Jurkat, Clone E6-1 (cell line): ENCODE results near the gene ZNF593.
A peak's percentile ranks its signal among the peaks of the same experiment; 100 is the strongest.

ENCODE experiments used
- DNase-seq: peaks from one replicate; pipeline ENCODE4 v3.0.0-alpha.2; 2011; ENCODE audit warnings: low read depth, low spot score
- H3K4me3 ChIP-seq: 2 replicates; pipeline ENCODE4 v1.5.1; 2011; ENCODE audit warnings: mild to moderate bottlenecking, low read length, control low read depth, moderate library complexity

The ZNF593 gene

GRCh38 chr1:26145041-26145959, 24.4 kb upstream of the ZNF593 start:
- peak; percentile 79 for DNase-seq
- H3K4me3 ChIP-seq: no peak overlapping the region

- H3K4me3 ChIP-seq: no peak overlapping the region
- DNase-seq: no peak
Measured at GRCh38 chr1:26145960-26146294, 23.8 kb upstream of the ZNF593 start.

DNA sequence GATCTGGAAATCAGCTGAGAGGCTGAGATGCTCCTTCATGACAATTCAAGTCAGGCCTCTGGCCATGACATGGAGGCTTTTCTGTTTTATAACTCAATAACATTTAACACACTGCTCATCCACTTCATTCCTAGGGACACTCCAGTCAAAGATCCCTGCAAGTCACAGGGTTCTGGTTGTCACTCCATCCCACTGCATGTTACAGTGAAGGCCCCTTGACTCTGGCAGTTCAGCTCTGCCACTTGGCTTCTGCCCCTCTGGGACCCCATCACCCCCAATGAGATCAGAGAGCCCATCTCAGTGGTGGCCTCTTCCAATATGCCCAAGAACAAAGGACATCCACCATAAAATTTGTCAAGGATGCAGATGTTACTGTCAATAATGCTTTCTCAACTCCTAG, 20.8 kb upstream of the ZNF593 start:
- H3K4me3 ChIP-seq: no peak overlapping the region
- DNase-seq: no peak

DNA sequence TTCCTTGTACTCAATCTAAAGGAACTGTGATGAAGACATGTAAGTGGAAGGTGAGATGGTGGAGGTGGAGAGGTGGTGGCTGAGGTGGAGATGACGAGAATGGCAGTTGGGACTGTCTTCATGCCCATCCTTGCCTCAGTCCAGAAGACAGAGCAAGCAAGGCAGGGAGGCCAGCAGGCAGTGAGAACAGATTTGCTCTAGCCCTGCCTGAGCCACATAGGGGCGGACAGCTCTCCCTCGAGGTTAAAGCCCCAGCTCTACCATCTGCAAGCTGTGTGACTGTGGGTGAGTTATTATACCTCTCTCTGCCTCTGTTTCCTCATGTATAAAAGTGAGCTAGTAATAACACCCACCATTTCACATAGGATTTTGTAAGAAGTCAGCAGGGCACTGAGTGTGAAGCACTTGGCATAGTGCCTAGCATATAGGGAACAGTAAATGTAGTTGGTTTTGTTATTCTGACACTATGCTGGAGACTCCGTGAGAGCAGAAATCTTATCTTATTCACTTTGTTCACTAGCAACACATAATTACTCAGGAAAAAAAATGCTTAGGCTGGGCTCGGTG, 15.7 kb upstream of the ZNF593 start:
- H3K4me3 ChIP-seq: no peak overlapping the region
- no peak for DNase-seq

DNA sequence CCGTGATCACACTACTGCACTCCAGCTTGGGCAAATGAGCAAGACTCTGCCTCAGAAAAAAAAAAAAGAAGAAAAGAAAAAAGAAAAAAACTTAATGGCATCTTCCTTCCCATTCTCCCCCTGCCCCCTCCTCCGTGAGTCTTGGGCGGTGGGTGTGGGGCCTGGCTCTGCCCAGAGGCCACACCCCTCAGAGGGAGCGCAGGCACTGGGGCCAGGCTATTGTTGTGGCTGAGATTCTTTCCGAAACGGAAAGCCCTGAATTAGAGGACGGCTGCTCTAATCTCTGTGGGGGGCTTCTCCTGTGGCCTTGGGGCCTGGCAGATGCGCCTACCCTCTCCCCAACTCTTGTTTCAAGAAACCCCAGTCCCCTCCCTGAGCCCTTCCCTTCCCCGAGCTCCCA, 15.0 kb upstream of the ZNF593 start:
- H3K4me3 ChIP-seq: no peak overlapping the region
- no peak for DNase-seq

GRCh38 chr1:26155370-26156284, 14.1 kb upstream of the ZNF593 start:
- no peak overlapping the region for H3K4me3 ChIP-seq
- peak; percentile 70 for DNase-seq

- H3K4me3 ChIP-seq: peak overlapping the region; percentile 32
- peak; percentile 75 for DNase-seq
Measured at GRCh38 chr1:26156285-26157038, 13.2 kb upstream of the ZNF593 start.

DNA sequence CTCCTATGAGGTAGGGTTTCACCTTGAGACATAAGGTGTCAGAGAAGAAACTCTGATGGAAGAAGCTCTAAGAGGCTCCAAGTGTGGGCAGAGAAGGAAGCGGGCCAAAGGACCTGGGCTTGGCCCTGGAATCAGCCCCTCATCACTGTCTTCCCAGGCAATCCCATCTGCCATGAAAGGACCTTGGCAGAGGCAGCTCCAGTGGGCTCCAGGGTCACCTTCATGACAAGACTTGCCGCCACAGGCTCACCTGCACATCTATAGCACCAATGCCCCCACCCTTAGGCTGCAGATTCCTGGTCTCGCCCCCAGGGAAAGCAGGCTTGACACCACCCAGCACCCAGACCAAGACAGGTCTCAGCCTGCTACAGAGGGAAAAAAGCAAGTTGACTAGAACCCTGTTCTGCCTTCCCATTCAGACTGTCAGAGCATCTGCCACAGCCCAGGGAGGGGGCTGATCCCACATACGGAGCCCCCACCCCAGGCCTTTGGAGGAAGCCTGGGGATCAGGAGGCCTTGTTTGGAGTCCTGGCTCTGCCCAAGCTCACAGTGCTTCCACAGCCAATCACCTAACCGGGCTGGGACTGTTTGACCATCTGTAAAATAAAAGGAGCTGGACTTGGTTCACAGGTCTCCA, 11.3 kb upstream of the ZNF593 start:
- no peak overlapping the region for H3K4me3 ChIP-seq

GRCh38 chr1:26158908-26159742, 10.6 kb upstream of the ZNF593 start, which contains the start of gene FAM110D:
Gene FAM110D, plus strand, starts transcription at chr1:26159079. Its CDS starts 2,213 bp downstream, at chr1:26161292.
- H3K4me3 ChIP-seq: peak within 1 kb of the TSS; percentile 20
- DNase-seq: no peak

More for the DNA sequence above, 11.3 kb upstream of the ZNF593 start:
- no peak for DNase-seq

- DNase-seq: no peak
- no peak overlapping the region for H3K4me3 ChIP-seq
Measured at GRCh38 chr1:26159743-26160039, 10.0 kb upstream of the ZNF593 start.

DNA sequence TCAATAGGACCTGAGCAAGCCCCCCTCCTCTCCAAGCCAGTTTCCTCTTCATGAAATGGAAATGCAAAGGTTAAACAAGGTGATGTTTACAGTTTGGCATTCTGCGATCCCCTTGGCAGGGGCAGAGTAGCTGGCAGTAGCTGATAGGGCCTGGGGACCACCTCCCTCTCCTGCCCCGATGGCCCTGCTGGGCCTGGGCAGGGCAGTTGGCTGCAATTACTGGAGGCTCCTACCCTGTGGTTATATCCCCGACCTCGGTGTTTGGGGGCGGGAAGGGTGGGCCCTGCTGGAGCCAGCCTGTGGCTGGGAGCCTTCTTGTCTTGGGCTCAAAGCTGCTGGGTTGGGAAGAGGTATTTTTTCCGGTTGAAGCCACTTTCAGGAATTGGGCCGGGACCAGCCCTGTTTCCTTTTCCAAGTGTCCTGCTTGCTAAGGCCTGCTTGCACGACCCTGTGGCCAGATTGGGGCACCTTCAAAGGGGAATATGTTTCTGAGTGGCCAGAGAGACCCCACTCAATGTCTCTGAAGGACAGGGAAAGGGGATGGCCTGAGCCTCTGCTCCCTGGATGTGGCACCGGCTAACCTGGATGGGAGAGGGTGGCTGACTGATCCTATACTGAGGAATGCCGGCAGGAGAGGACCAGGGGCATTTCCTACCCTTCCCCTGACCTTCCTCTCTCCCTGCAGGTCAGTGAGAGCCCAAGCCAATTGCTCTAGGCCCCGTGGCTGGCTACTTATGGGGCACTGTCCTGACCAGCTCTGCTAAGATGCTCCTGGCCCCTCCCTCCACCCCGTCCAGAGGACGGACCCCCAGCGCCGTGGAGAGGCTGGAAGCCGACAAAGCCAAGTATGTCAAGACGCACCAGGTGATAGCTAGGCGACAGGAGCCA, 8.9 kb upstream of the ZNF593 start:
- no peak overlapping the region for H3K4me3 ChIP-seq
- DNase-seq: no peak

- H3K4me3 ChIP-seq: peak overlapping the region; percentile 48
- peak; percentile 38 for DNase-seq
Measured at GRCh38 chr1:26161415-26162219, 8.1 kb upstream of the ZNF593 start.

DNA sequence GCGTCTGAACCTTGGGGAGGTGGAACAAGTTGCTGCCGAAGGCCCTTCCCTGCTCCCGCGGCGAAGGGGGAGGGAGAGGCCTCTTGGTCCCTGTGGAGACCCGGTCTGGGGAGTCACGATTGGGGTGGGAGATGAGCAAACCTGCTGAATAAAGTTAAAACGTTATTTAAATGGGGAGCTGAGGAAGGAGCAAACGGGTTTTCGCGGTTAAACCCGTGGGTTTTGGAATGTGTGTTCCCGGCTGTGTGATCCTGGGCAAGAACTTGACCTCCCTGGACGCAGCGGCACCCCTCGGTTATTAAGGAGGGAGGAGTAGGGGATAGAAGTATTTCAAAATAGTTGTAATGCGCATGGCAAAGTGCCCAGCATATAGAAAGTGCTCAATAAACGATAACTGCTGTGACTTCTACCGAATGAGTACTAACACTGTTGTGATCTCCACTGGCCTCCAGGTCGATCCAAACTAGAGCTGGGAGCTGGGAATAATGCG, 7.4 kb upstream of the ZNF593 start:
- no peak for DNase-seq
- H3K4me3 ChIP-seq: peak overlapping the region; percentile 48

DNA sequence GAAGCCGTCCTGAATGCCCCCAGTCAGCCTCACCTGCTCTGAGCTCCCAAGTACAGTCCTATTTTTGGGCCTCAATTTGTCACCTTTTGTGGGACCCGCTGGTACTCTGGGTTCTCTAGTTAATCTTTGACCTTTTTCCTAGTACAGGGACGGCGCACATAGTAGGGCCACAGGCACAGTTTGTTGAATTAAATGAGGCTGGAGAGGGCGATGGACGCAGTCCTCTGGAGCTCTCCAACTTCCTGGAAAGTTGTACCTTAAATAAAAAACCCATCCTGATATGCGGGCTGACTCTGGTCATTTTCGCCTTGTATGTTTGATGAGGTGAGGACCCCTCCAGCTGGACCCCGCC, 6.0 kb upstream of the ZNF593 start:
- no peak for DNase-seq
- H3K4me3 ChIP-seq: peak overlapping the region; percentile 38

DNA sequence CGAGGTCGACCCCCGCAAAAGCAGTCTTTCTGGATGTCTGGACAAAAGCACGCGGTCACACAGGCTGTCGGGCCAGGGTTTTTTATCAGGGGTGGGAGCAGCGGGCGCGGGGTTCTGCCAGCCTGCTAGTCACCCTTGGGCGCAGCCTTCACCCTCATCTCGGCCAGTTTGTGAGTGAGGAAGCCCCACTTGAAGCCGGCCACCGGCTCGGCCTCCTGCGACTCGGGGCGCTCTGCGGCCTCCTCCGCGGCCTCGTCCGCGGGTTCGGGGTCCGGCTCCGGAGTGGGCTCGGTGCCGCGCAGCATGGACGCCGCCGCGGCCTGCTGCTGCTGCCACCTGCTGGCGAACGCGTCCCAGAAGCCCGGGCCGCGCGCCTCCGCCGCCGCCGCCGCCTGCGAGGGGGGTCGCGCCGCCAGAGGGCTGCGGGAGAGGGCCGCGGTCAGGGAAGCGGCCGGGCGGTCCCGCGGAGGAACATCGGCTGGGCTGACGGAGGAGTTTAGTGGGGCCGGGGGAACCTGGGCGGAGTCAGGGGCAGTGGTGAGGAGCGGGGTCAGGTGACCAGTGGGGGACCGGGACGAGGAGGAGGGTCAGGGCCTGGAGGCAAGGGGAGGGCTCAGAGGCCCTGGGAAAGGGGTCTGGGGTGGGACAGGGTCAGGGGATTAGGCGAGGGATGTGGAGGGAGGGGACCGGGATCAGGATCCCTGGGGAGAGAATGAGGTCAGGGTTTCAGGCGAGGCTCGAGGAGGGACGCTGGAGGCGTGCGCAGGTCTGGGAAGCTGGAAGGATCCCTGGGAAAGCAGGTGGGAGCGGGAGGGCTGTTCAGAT, 5.5 kb upstream of the ZNF593 start:
- no peak for DNase-seq
- peak overlapping the region; percentile 38 for H3K4me3 ChIP-seq
